ENCODE results near the gene DNAJC19.

The DNAJC19 gene

GRCh38 chr3:180961087-180961486, 28.4 kb downstream of the DNAJC19 start:
- no peak for DNase-seq (ENCODE audit: low read depth in 2 of 2)

GRCh38 chr3:180959691-180960090, 29.8 kb downstream of the DNAJC19 start:
- DNase-seq (ENCODE audit: low read depth in 2 of 2) = no peak

GRCh38 chr3:180947761-180948390, 41.7 kb downstream of the DNAJC19 start:
- DNase-seq (ENCODE audit: low read depth in 2 of 2) = no peak

- no peak for DNase-seq (ENCODE audit: low read depth in 2 of 2)
These were observed 48.7 kb downstream of the DNAJC19 start for GRCh38 chr3:180940826-180941225.

GRCh38 chr3:180934638-180935037, 54.9 kb downstream of the DNAJC19 start:
- no peak for DNase-seq (ENCODE audit: low read depth in 2 of 2)

All from stimulated activated CD8-positive, alpha-beta memory T cell treated with anti-CD3 and anti-CD28 coated beads, Interleukin-15, amount 100 ng/mL, for 4 hours (primary cell).